ENCODE data around the gene NFKBIE.

DNA sequence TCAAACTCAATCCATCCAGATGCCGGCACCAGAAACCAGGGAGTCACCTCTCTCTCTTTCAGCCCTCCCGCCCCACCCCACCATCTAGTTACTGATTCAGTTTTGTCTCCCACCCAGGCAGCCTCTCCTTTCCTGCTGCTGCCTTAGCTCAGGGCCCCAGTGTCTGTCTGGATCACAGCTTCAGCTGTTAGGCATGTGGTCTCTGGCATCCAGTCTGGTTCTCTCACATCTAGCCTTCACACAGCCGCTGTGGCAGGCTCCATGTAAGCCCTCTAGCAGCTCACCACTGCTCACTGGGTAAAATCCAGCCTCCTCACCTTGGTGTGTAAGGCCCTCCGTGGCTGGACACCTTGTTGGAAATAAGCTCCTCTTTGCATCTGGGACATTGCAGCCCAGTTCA, 26.5 kb upstream of the NFKBIE start:
- TF ChIP-seq, protein P1, sequence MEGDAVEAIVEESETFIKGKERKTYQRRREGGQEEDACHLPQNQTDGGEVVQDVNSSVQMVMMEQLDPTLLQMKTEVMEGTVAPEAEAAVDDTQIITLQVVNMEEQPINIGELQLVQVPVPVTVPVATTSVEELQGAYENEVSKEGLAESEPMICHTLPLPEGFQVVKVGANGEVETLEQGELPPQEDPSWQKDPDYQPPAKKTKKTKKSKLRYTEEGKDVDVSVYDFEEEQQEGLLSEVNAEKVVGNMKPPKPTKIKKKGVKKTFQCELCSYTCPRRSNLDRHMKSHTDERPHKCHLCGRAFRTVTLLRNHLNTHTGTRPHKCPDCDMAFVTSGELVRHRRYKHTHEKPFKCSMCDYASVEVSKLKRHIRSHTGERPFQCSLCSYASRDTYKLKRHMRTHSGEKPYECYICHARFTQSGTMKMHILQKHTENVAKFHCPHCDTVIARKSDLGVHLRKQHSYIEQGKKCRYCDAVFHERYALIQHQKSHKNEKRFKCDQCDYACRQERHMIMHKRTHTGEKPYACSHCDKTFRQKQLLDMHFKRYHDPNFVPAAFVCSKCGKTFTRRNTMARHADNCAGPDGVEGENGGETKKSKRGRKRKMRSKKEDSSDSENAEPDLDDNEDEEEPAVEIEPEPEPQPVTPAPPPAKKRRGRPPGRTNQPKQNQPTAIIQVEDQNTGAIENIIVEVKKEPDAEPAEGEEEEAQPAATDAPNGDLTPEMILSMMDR (IDR thresholded peaks at IDR 0.05) = no peak
- TF ChIP-seq POLR2A (IDR thresholded peaks at IDR 0.05) = no peak
